Gastrocnemius medialis (tissue), 4 donors: Measurements from ENCODE around the gene GRIK2. TPM values are rescaled to one million over a fixed set of nuclear protein-coding genes. Genes with fewer than 3 reads are reported as not detected.
"Not testable (repeated sequence)": the region's sequence is repeated elsewhere in the genome, so short reads cannot be mapped to it uniquely, and the experiment has no call there.

Experiments used
- ATAC-seq, 2 donors: fragments of 150-250 bp; one replicate each; pipeline ENCODE4 v1.9.1; 2016
- DNase-seq, 2 donors: peaks; one replicate each; pipeline ENCODE4 v3.0.0-alpha.2; 2019
- H3K27ac ChIP-seq, 4 donors: fragments of 200-600 bp; sonication (generic); 1 replicate in 1 of 4; 2 replicates in 3 of 4; pipeline ENCODE4 v1.5.1; 2016 to 2018; ENCODE audit warnings: mild to moderate bottlenecking in 2 of 4, moderate library complexity in 1 of 4
- H3K27me3 ChIP-seq, 3 donors: fragments of 200-600 bp; sonication (generic) in 2 of 3; 1 replicate in 1 of 3; 2 replicates in 2 of 3; pipeline versions ENCODE4 v1.5.1 to v1.6.0; 2016 to 2019; ENCODE audit warnings: mild to moderate bottlenecking in 1 of 3, moderate library complexity in 1 of 3
- H3K36me3 ChIP-seq, 2 donors: fragments of 200-600 bp; sonication (generic) in 1 of 2; one replicate each; pipeline ENCODE4 v1.5.1; 2017 to 2018
- H3K4me1 ChIP-seq, 2 donors: fragments of 200-600 bp; sonication (generic) in 1 of 2; one replicate each; pipeline ENCODE4 v1.5.1; 2016 to 2017; ENCODE audit warnings: mild to moderate bottlenecking in 2 of 2
- H3K4me3 ChIP-seq, 4 donors: fragments of 200-600 bp; sonication (generic) in 3 of 4; 1 replicate in 1 of 4; 2 replicates in 3 of 4; pipeline ENCODE4 v1.5.1; 2016 to 2019; ENCODE audit warnings: mild to moderate bottlenecking in 2 of 4
- H3K9me3 ChIP-seq, 3 donors: fragments of 200-600 bp; sonication (generic) in 2 of 3; 1 replicate in 1 of 3; 2 replicates in 2 of 3; pipeline ENCODE4 v1.5.1; 2016 to 2019
- POLR2A ChIP-seq, 2 donors: fragments of 450-650 bp; IDR thresholded peaks; one replicate each; pipeline ENCODE4 v1.6.1; 2017; ENCODE audit warnings: antibody characterized with exemption in 2 of 2, mild to moderate bottlenecking in 2 of 2, moderate library complexity in 2 of 2
- in situ Hi-C, 4 donors: fragments of 200-750 bp; cut with MboI; loops; one replicate each; pipeline versions ENCODE4 v1.15.0 to v1.8.0; 2017; ENCODE audit warnings: low sequenced_read_pairs in 4 of 4
- intact Hi-C: fragments of 100-400 bp; cut with DNase I; formaldehyde crosslinking; loops from one replicate; pipeline ENCODE4 v1.15.1; 2023; ENCODE audit warnings: low total_unique reads
- total RNA-seq, 4 donors: library from RNA; depleted of rRNA; stranded (reverse); fragments of >200 nt; gene quantifications; one replicate each; pipeline versions ENCODE4 v1.1.0 to v1.2.3, GENCODE V29; 2016
- TF ChIP-seq, protein P1 (sequence below), 5 experiments: fragments of 450-650 bp in 3 of 5; fragments of 200-600 bp in 2 of 5; sonication (generic) in 2 of 5; IDR thresholded peaks in 4 of 5; conservative IDR thresholded peaks in 1 of 5; 1 replicate in 4 of 5; 2 replicates in 1 of 5; pipeline ENCODE4 v1.5.1; 2016 to 2019; ENCODE audit warnings: antibody characterized with exemption in 5 of 5, mild to moderate bottlenecking in 3 of 5, moderate library complexity in 3 of 5

The GRIK2 gene
- total RNA-seq, 4 donors from 2014 or later = 0.39 to 5.1 (median 0.79) TPM

DNA sequence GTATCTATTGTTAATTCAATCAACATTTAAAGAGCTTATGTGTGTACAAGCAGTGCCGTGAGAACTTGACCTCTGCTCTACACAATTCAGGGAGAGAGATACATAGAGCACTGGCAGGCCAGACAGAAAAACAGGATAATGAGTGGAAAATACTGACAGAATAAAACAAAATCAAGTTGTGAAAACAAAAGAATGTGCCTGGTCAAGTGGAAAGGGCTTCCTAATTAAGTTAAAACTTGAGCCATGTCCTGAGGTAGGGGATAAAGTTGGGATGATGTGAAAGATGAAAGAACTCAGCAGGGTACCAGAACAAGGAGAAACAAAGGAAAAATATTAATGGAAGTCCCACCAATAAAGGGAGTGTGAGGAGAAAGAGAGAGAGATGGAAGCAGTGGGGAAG lies 672.8 kb downstream of the GRIK2 start:
- no peaks in the 10 kb centered on the region for H3K4me1 ChIP-seq
- in situ Hi-C loops = no loop called here
- TF ChIP-seq, protein P1, sequence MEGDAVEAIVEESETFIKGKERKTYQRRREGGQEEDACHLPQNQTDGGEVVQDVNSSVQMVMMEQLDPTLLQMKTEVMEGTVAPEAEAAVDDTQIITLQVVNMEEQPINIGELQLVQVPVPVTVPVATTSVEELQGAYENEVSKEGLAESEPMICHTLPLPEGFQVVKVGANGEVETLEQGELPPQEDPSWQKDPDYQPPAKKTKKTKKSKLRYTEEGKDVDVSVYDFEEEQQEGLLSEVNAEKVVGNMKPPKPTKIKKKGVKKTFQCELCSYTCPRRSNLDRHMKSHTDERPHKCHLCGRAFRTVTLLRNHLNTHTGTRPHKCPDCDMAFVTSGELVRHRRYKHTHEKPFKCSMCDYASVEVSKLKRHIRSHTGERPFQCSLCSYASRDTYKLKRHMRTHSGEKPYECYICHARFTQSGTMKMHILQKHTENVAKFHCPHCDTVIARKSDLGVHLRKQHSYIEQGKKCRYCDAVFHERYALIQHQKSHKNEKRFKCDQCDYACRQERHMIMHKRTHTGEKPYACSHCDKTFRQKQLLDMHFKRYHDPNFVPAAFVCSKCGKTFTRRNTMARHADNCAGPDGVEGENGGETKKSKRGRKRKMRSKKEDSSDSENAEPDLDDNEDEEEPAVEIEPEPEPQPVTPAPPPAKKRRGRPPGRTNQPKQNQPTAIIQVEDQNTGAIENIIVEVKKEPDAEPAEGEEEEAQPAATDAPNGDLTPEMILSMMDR (IDR thresholded peaks at IDR 0.05 in 4 of 5, conservative IDR thresholded peaks at IDR 0.05 in 1 of 5) = no peak
- TF ChIP-seq POLR2A (IDR thresholded peaks at IDR 0.05) = no peak
- no peak overlapping the region for H3K27ac ChIP-seq
- H3K36me3 ChIP-seq = no peaks in the 10 kb centered on the region
- DNase-seq = no peak
- H3K9me3 ChIP-seq = no peaks in the 10 kb centered on the region
- no peaks in the 10 kb centered on the region for H3K27me3 ChIP-seq
- H3K4me3 ChIP-seq = no peak overlapping the region
- intact Hi-C loops = no loop called here
- ATAC-seq = no peak

DNA sequence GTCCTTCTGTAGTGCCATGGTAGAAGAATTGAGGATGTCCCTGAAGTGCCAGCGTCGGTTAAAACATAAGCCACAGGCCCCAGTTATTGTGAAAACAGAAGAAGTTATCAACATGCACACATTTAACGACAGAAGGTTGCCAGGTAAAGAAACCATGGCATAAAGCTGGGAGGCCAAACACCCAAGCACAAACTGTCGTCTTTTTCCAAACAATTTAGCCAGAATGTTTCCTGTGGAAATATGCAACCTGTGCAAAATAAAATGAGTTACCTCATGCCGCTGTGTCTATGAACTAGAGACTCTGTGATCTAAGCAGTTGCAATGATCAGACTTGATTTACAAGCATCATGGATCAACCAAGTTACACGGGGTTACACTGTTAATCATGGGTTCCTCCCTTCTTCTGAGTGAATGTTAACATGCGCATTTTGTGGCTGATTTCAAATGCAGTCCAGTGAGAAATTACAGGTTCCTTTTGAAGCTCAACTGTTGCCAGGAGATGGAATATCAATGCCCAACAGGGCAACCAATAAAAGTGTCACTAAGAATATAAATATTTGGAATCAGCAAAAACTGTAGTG lies 674.9 kb downstream of the GRIK2 start:
- Histone ChIP-seq H3K27ac (no peak overlapping the region), H3K36me3 (no peaks in the 10 kb centered on the region), H3K27me3 (no peaks in the 10 kb centered on the region), H3K4me1 (no peaks in the 10 kb centered on the region), H3K9me3 (no peaks in the 10 kb centered on the region), H3K4me3 (no peak overlapping the region)
- TF ChIP-seq, protein P1 (IDR thresholded peaks at IDR 0.05 in 4 of 5, conservative IDR thresholded peaks at IDR 0.05 in 1 of 5) = no peak
- no peak for TF ChIP-seq POLR2A (IDR thresholded peaks at IDR 0.05)
- in situ Hi-C loops = no loop called here
- ATAC-seq = no peak
- no peak for DNase-seq
- intact Hi-C loops = no loop called here

DNA sequence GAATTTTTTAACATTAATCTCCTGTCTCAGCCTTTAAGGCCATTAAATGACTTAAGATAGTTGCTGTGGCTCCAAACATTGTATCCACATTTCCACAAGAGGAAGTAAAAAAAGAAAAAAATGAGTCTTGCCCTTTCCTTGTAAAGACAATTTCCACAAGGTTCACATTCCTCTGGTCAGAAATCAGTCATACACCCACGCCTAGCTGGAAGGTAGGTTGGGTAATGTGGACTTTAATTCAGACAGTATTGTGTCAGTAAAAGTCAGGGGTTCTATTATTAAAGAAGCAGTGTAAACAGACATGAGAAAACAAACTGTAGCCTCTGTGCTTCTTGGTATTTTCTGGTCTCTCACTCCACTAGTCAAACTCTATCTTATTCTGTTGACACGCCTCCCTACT lies 682.0 kb downstream of the GRIK2 start:
- Histone ChIP-seq H3K27ac (no peak overlapping the region), H3K4me3 (no peak overlapping the region), H3K9me3 (no peaks in the 10 kb centered on the region), H3K36me3 (no peaks in the 10 kb centered on the region), H3K27me3 (no peaks in the 10 kb centered on the region), H3K4me1 (no peaks in the 10 kb centered on the region)
- ATAC-seq = no peak
- no peak for DNase-seq
- intact Hi-C loops (no loop called here), in situ Hi-C loops (no loop called here)
- TF ChIP-seq, protein P1 (IDR thresholded peaks at IDR 0.05 in 4 of 5, conservative IDR thresholded peaks at IDR 0.05 in 1 of 5) = no peak
- TF ChIP-seq POLR2A (IDR thresholded peaks at IDR 0.05) = no peak

DNA sequence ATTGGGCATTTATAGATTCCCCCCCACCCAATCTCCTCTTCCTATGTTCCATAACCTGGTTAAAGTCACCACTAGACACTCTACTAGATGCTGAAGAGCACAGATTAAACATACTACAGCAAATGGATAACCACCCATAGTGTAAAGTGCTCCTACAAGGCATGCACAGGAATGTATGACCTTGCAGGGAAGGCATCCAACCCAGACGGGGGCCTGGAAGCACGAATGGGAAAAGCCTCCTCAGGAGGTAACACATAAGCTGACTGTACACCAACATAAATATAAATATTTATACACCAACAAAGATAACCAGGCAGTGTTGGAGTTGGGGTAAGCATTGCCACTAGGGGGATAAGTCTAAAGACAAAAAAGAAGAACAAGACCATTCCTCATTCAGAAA lies 691.7 kb downstream of the GRIK2 start:
- ATAC-seq (no peak), DNase-seq (no peak)
- H3K36me3 ChIP-seq = no peaks in the 10 kb centered on the region
- no peak for TF ChIP-seq POLR2A (IDR thresholded peaks at IDR 0.05)
- TF ChIP-seq, protein P1 (IDR thresholded peaks at IDR 0.05 in 4 of 5, conservative IDR thresholded peaks at IDR 0.05 in 1 of 5) = no peak
- H3K27ac ChIP-seq = no peak overlapping the region
- in situ Hi-C loops = no loop called here
- H3K27me3 ChIP-seq = no peaks in the 10 kb centered on the region
- no peak overlapping the region for H3K4me3 ChIP-seq
- H3K9me3 ChIP-seq = no peaks in the 10 kb centered on the region
- no peaks in the 10 kb centered on the region for H3K4me1 ChIP-seq
- intact Hi-C loops = no loop called here

DNA sequence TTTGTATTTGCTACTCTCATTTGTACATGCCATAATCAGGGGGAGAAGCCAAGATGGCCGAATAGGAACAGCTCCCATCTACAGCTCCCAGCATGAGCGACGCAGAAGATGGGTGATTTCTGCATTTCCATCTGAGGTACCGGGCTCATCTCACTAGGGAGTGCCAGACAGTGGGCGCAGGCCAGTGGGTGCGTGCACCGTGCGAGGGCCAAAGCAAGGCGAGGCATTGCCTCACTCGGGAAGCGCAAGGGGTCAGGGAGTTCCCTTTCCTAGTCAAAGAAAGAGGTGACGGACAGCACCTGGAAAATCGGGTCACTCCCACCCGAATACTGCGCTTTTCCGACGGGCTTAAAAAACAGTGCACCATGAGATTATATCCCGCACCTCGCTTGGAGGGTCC lies 694.7 kb downstream of the GRIK2 start:
- intact Hi-C loops, H3K4me1 ChIP-seq, DNase-seq, H3K9me3 ChIP-seq, H3K27me3 ChIP-seq, H3K27ac ChIP-seq, ATAC-seq, H3K36me3 ChIP-seq, in situ Hi-C loops, H3K4me3 ChIP-seq: not testable (repeated sequence)
